Mesendoderm (in vitro differentiated cells): Measurements from ENCODE around the gene C1RL.

Experiments used
- DNase-seq: peaks from one replicate; pipeline ENCODE4 v3.0.0; 2013
- H2AK5ac ChIP-seq: 2 replicates; pipeline ENCODE4 v1.6.1; 2013; ENCODE audit warnings: low read length, inconsistent platforms
- H2BK120ac ChIP-seq: 2 replicates; pipeline ENCODE4 v1.6.1; 2013; ENCODE audit warnings: low read depth, mild to moderate bottlenecking, low read length, moderate library complexity, mixed read lengths
- H2BK15ac ChIP-seq: replicated peaks from 2 replicates; pipeline ENCODE4 v1.6.1; 2013; ENCODE audit warnings: low read depth, mild to moderate bottlenecking, moderate library complexity
- H2BK5ac ChIP-seq: 2 replicates; pipeline ENCODE4 v1.6.1; 2013; ENCODE audit warnings: low read length, inconsistent platforms
- H3K18ac ChIP-seq: 2 replicates; pipeline ENCODE4 v1.6.1; 2013; ENCODE audit warnings: mild to moderate bottlenecking, low read length, mixed read lengths
- H3K23ac ChIP-seq: one replicate; pipeline ENCODE4 v1.6.1; 2013; ENCODE audit warnings: low read length
- H3K27ac ChIP-seq: 2 replicates; pipeline ENCODE4 v1.5.1; 2013; ENCODE audit warnings: low read depth, mild to moderate bottlenecking, inconsistent platforms, low read length, moderate library complexity
- H3K27me3 ChIP-seq: 2 replicates; pipeline ENCODE4 v1.6.1; 2013; ENCODE audit warnings: low read length, control low read depth, mild to moderate bottlenecking, inconsistent platforms; ENCODE audit not compliant: insufficient read depth, poor library complexity
- H3K36me3 ChIP-seq: 2 replicates; pipeline ENCODE4 v1.6.1; 2013; ENCODE audit warnings: low read length, inconsistent platforms; ENCODE audit not compliant: control insufficient read depth, insufficient read depth
- H3K4ac ChIP-seq: one replicate; pipeline ENCODE4 v1.6.1; 2013; ENCODE audit warnings: low read depth, mild to moderate bottlenecking, low read length, moderate library complexity
- H3K4me1 ChIP-seq: 2 replicates; pipeline ENCODE4 v1.6.1; 2013; ENCODE audit warnings: low read depth, low read length, inconsistent platforms; ENCODE audit not compliant: control insufficient read depth
- H3K4me2 ChIP-seq: 2 replicates; pipeline ENCODE4 v1.6.1; 2013; ENCODE audit warnings: low read length
- H3K4me3 ChIP-seq: 2 replicates; pipeline ENCODE4 v1.5.1; 2013; ENCODE audit warnings: mild to moderate bottlenecking, low read length
- H3K56ac ChIP-seq: one replicate; pipeline ENCODE4 v1.6.1; 2013; ENCODE audit warnings: low read length
- H3K79me1 ChIP-seq: 2 replicates; pipeline ENCODE4 v1.6.1; 2013; ENCODE audit warnings: low read length, inconsistent platforms
- H3K79me2 ChIP-seq: 2 replicates; pipeline ENCODE4 v1.6.1; 2013; ENCODE audit warnings: mild to moderate bottlenecking, low read length; ENCODE audit not compliant: control insufficient read depth, insufficient read depth
- H3K9ac ChIP-seq: 2 replicates; pipeline ENCODE4 v1.6.1; 2013; ENCODE audit warnings: low read length, inconsistent platforms
- H4K5ac ChIP-seq: one replicate; pipeline ENCODE4 v1.6.1; 2013; ENCODE audit warnings: low read length
- H4K8ac ChIP-seq: one replicate; pipeline ENCODE4 v1.6.1; 2013; ENCODE audit warnings: low read depth, mild to moderate bottlenecking, control low read depth, low read length, moderate library complexity
- WGBS: extraction: QIAGEN DNeasy Blood & Tissue Kit; methylation state at CpG from one replicate; pipeline ENCODE4 v1.1.7; 2013; ENCODE audit warnings: low lambda C conversion rate, missing lambda C conversion rate; ENCODE audit not compliant: insufficient coverage; ENCODE audit errors: extremely low coverage; 5-methylcytosine and 5-hydroxymethylcytosine counted together

The C1RL gene

DNA sequence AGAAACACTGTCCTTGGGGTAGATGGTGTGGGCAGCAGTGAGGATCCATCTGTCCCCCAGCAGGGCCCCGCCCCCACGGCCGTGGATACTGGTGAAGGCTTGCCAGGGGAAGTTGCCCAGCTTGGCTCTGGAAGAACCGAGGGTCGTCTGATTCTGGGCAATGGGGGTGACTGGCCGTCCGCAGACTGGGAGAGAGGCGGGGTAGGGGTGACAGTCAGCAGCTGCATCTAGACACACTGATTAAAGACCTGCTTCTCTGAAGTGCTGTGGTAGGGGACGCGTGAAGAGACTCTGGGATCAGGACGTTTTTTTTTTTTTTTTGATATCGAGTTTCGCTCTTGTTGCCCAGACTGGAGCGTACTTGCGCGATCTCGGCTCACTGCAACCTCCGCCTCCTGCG, 12.0 kb downstream of the C1RL start:
- no CpG with 5 or more reads among the region's 19 CpGs for WGBS
- no peaks in the 10 kb centered on the region for H3K79me2 ChIP-seq
- H3K56ac ChIP-seq, result no peak overlapping the region
- no peaks in the 10 kb centered on the region for H3K27me3 ChIP-seq
- no peaks in the 10 kb centered on the region for H3K79me1 ChIP-seq
- no peak overlapping the region for H3K4me3 ChIP-seq
- no peak overlapping the region for H3K23ac ChIP-seq
- no peak overlapping the region for H2AK5ac ChIP-seq
- no peak overlapping the region for H2BK120ac ChIP-seq
- DNase-seq, result no peak
- H3K4me1 ChIP-seq, result no peaks in the 10 kb centered on the region
- H3K36me3 ChIP-seq, result no peaks in the 10 kb centered on the region
- no peak overlapping the region for H3K18ac ChIP-seq
- no peak overlapping the region for H2BK15ac ChIP-seq
- H2BK5ac ChIP-seq, result no peak overlapping the region
- H4K5ac ChIP-seq, result no peak overlapping the region
- H3K27ac ChIP-seq, result no peak overlapping the region
- no peak overlapping the region for H3K4ac ChIP-seq
- no peak overlapping the region for H3K4me2 ChIP-seq
- H3K9ac ChIP-seq, result no peak overlapping the region
- no peak overlapping the region for H4K8ac ChIP-seq

DNA sequence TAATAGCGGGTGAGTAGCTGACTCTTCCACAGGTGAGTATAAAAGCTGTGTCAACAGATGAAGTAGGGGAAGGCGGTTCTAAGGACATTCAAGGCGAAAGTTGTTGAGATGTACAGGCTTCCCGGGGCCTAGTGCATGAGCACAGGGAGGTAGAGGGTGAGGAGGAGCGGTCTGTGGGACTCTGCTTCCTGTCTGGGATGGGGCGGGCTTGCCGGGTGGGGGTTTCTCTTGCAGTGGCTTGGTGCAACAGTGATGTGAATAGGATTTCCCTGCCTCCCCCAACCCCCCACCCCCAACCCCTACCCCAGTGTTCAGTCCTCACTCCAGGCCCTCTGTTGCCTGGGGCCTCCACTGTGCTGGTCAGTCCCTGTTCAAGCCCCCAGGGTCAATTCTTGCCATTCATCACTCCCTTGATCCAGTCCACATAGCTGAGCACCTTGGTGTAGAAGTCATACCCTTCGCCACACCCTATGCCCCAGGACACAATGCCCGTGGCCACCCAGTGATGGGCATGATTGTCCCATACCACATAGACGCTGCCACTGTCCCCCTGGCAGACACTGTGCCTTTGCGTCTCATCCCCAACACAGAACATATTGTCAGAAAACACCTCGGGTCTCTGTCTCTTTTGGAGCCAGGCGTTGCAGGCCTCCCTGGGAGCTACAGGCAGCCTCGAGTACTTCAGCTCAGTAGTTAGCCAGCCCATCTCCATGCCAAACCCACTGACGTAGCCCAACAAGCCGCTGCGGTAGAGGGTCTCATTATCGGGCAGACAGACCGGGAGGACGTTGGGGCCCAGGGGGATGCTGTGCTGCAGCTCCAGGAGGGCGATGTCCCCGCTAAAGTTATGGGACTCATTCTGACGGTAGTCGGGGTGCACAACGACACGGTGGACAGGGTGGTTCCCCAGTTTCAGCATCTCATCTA, 12.7 kb downstream of the C1RL start:
- H3K9ac ChIP-seq, result no peak overlapping the region
- H3K4me3 ChIP-seq, result no peak overlapping the region
- no peak overlapping the region for H2AK5ac ChIP-seq
- no peaks in the 10 kb centered on the region for H3K79me1 ChIP-seq
- H3K18ac ChIP-seq, result no peak overlapping the region
- H3K23ac ChIP-seq, result no peak overlapping the region
- no peak overlapping the region for H3K4ac ChIP-seq
- no peaks in the 10 kb centered on the region for H3K36me3 ChIP-seq
- no peak overlapping the region for H2BK5ac ChIP-seq
- H3K56ac ChIP-seq, result no peak overlapping the region
- no peak overlapping the region for H3K4me2 ChIP-seq
- no peak overlapping the region for H4K8ac ChIP-seq
- no peak overlapping the region for H4K5ac ChIP-seq
- no peaks in the 10 kb centered on the region for H3K4me1 ChIP-seq
- no CpG with 5 or more reads among the region's 26 CpGs for WGBS
- no peaks in the 10 kb centered on the region for H3K27me3 ChIP-seq
- H3K27ac ChIP-seq, result no peak overlapping the region
- H2BK120ac ChIP-seq, result no peak overlapping the region
- no peak for DNase-seq
- H3K79me2 ChIP-seq, result no peaks in the 10 kb centered on the region
- no peak overlapping the region for H2BK15ac ChIP-seq

DNA sequence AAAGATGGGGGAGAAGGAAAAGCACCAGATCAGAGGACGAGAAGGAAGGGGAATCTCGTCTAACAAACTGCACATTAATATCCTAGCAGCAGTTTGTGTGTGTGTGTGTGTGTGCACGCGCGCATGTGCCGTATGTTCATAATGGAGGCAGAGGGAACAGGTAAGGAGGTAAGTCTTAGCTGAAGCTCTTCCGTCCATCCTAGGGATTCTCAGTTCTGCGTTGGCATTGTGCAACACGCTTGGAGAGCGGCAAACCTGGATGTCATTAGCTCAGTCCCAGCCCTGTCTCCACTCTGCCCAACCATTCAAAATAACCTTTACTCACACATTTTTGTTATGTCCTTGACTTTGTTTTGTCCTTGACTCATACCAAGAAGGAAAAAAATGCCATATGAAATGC, 15.1 kb downstream of the C1RL start:
- DNase-seq, result no peak
- H3K36me3 ChIP-seq, result no peaks in the 10 kb centered on the region
- H2BK120ac ChIP-seq, result no peak overlapping the region
- H3K79me1 ChIP-seq, result no peaks in the 10 kb centered on the region
- H2BK15ac ChIP-seq, result no peak overlapping the region
- no CpG with 5 or more reads among the region's 10 CpGs for WGBS
- no peak overlapping the region for H2AK5ac ChIP-seq
- no peak overlapping the region for H3K56ac ChIP-seq
- H3K27me3 ChIP-seq, result no peaks in the 10 kb centered on the region
- no peak overlapping the region for H3K4me2 ChIP-seq
- H4K5ac ChIP-seq, result no peak overlapping the region
- H3K4me1 ChIP-seq, result no peaks in the 10 kb centered on the region
- H3K4ac ChIP-seq, result no peak overlapping the region
- H3K4me3 ChIP-seq, result no peak overlapping the region
- H3K27ac ChIP-seq, result no peak overlapping the region
- H3K23ac ChIP-seq, result no peak overlapping the region
- no peak overlapping the region for H3K18ac ChIP-seq
- H2BK5ac ChIP-seq, result no peak overlapping the region
- no peak overlapping the region for H4K8ac ChIP-seq
- no peak overlapping the region for H3K9ac ChIP-seq
- no peaks in the 10 kb centered on the region for H3K79me2 ChIP-seq

DNA sequence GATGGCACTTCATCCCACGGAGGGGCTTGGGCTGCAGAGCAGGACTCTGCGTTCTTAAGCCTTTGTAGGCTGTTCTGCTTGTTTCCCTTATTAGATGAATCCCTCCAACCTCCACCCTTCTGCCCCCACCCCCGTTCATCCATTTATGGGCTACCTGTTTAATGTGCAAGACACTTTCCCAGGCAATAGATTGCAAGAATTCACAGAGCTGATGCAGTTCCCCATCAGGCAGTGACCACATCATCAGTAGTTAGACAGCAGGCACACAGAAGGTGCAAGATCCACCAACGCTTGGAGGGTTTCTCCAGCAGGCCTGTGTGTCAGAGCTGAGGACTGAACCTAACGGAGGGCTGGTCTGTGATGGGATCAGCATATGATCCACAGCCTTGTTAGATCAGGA, 15.5 kb downstream of the C1RL start:
- no peak overlapping the region for H4K5ac ChIP-seq
- H3K27ac ChIP-seq, result no peak overlapping the region
- no peak for DNase-seq
- WGBS, result no CpG with 5 or more reads among the region's 5 CpGs
- H2BK15ac ChIP-seq, result no peak overlapping the region
- no peak overlapping the region for H3K4ac ChIP-seq
- H3K79me1 ChIP-seq, result no peaks in the 10 kb centered on the region
- H3K4me3 ChIP-seq, result no peak overlapping the region
- H3K18ac ChIP-seq, result no peak overlapping the region
- H3K9ac ChIP-seq, result no peak overlapping the region
- H3K56ac ChIP-seq, result no peak overlapping the region
- H2BK120ac ChIP-seq, result no peak overlapping the region
- no peak overlapping the region for H4K8ac ChIP-seq
- no peak overlapping the region for H3K23ac ChIP-seq
- no peaks in the 10 kb centered on the region for H3K36me3 ChIP-seq
- no peak overlapping the region for H3K4me2 ChIP-seq
- H2AK5ac ChIP-seq, result no peak overlapping the region
- H3K27me3 ChIP-seq, result no peaks in the 10 kb centered on the region
- H2BK5ac ChIP-seq, result no peak overlapping the region
- H3K4me1 ChIP-seq, result no peaks in the 10 kb centered on the region
- H3K79me2 ChIP-seq, result no peaks in the 10 kb centered on the region

DNA sequence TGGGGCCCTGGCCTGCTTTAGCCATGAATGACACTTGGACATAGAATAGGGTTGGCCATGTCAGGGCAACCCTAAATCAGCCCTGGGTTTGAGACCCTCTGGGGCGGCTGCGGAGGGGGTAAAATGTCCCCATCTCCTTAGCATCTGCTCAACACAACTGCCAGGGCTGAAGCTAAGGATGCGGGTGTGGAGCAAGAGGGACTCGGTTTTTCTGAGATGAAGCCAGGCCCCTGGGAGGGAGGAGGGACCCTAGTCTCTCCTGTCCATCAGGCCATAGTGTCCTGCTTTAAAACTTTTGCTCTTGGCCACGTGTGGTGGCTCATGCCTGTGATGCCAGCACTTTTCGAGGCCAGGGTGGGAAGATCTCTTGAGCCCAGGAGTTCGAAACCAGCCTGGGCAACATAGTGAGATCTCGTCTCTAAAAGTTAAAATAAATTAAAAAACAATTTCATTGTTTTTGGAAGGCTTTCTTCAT, 16.0 kb downstream of the C1RL start:
- no peak overlapping the region for H3K18ac ChIP-seq
- no peak overlapping the region for H4K8ac ChIP-seq
- no peak overlapping the region for H4K5ac ChIP-seq
- no peak overlapping the region for H3K9ac ChIP-seq
- H3K4me2 ChIP-seq, result no peak overlapping the region
- WGBS, result no CpG with 5 or more reads among the region's 8 CpGs
- H3K36me3 ChIP-seq, result no peaks in the 10 kb centered on the region
- H3K79me1 ChIP-seq, result no peaks in the 10 kb centered on the region
- H3K23ac ChIP-seq, result no peak overlapping the region
- H2BK120ac ChIP-seq, result no peak overlapping the region
- no peak overlapping the region for H3K4ac ChIP-seq
- no peaks in the 10 kb centered on the region for H3K79me2 ChIP-seq
- H3K4me1 ChIP-seq, result no peaks in the 10 kb centered on the region
- no peak overlapping the region for H2BK5ac ChIP-seq
- H3K27ac ChIP-seq, result no peak overlapping the region
- no peak overlapping the region for H3K4me3 ChIP-seq
- no peak overlapping the region for H2BK15ac ChIP-seq
- no peak for DNase-seq
- H3K27me3 ChIP-seq, result no peaks in the 10 kb centered on the region
- H2AK5ac ChIP-seq, result no peak overlapping the region
- peak overlapping the region; percentile 31 for H3K56ac ChIP-seq
